H9 (cell line): ENCODE measurements around the gene CCSER2. TPM values are rescaled to one million over a fixed set of nuclear protein-coding genes. Genes with fewer than 3 reads are reported as not detected.

Experiments
- DNase-seq: peaks from one replicate; pipeline ENCODE4 v3.0.0-alpha.2; 2017
- H2AFZ ChIP-seq: one replicate; pipeline ENCODE4 v1.6.1; 2013; ENCODE audit warnings: mild to moderate bottlenecking, low read length, control low read depth, moderate library complexity
- H2AK5ac ChIP-seq: 2 replicates; pipeline ENCODE4 v1.6.1; 2013; ENCODE audit warnings: low read length, control low read depth, mixed read lengths; ENCODE audit not compliant: insufficient read length
- H2BK120ac ChIP-seq: one replicate; pipeline ENCODE4 v1.6.1; 2013; ENCODE audit warnings: low read depth, mild to moderate bottlenecking, low read length, control low read depth, inconsistent platforms; ENCODE audit not compliant: poor library complexity, severe bottlenecking
- H2BK12ac ChIP-seq: 2 replicates; pipeline ENCODE4 v1.6.1; 2013; ENCODE audit warnings: low read length, control low read depth, mixed read lengths, low read depth; ENCODE audit not compliant: insufficient read length
- H2BK15ac ChIP-seq: 2 replicates; pipeline ENCODE4 v1.6.1; 2013; ENCODE audit warnings: low read depth, low read length, control low read depth
- H2BK20ac ChIP-seq: one replicate; pipeline ENCODE4 v1.6.1; 2013; ENCODE audit warnings: low read depth, mild to moderate bottlenecking, low read length, control low read depth, inconsistent platforms; ENCODE audit not compliant: poor library complexity, severe bottlenecking
- H2BK5ac ChIP-seq: 2 replicates; pipeline ENCODE4 v1.6.1; 2013; ENCODE audit warnings: low read length, control low read depth, mixed read lengths; ENCODE audit not compliant: insufficient read length
- H3K14ac ChIP-seq: 2 replicates; pipeline ENCODE4 v1.6.1; 2013; ENCODE audit warnings: low read length, control low read depth; ENCODE audit not compliant: insufficient read depth
- H3K18ac ChIP-seq: 2 replicates; pipeline ENCODE4 v1.6.1; 2013; ENCODE audit warnings: low read depth, mild to moderate bottlenecking, mixed read lengths, low read length, control low read depth; ENCODE audit not compliant: insufficient read length
- H3K23ac ChIP-seq: 2 replicates; pipeline ENCODE4 v1.6.1; 2013; ENCODE audit warnings: low read length, control low read depth, mixed read lengths, low read depth; ENCODE audit not compliant: insufficient read length
- H3K23me2 ChIP-seq: 2 replicates; pipeline ENCODE4 v1.6.1; 2013; ENCODE audit warnings: low read depth, mild to moderate bottlenecking, mixed read lengths, low read length, control low read depth; ENCODE audit not compliant: insufficient read length, poor library complexity, severe bottlenecking
- H3K27ac ChIP-seq: 2 replicates; pipeline ENCODE4 v1.5.1; 2013; ENCODE audit warnings: low read length, control low read depth, mixed read lengths, low read depth; ENCODE audit not compliant: insufficient read length
- H3K27me3 ChIP-seq: 2 replicates; pipeline ENCODE4 v1.6.1; 2013; ENCODE audit warnings: low read length, control low read depth, inconsistent platforms; ENCODE audit not compliant: insufficient read depth
- H3K4ac ChIP-seq: 2 replicates; pipeline ENCODE4 v1.6.1; 2013; ENCODE audit warnings: low read depth, mild to moderate bottlenecking, control low read depth, inconsistent platforms, low read length, moderate library complexity
- H3K4me1 ChIP-seq: 2 replicates; pipeline ENCODE4 v1.6.1; 2013; ENCODE audit warnings: low read length, control low read depth, inconsistent platforms; ENCODE audit not compliant: insufficient read depth
- H3K4me2 ChIP-seq: 2 replicates; pipeline ENCODE4 v1.6.1; 2013; ENCODE audit warnings: low read length, control low read depth, mixed read lengths; ENCODE audit not compliant: insufficient read length, insufficient read depth
- H3K56ac ChIP-seq: 2 replicates; pipeline ENCODE4 v1.6.1; 2013; ENCODE audit warnings: low read depth, mild to moderate bottlenecking, mixed read lengths, low read length, control low read depth; ENCODE audit not compliant: insufficient read length
- H3K79me1 ChIP-seq: 2 replicates; pipeline ENCODE4 v1.6.1; 2013; ENCODE audit warnings: low read depth, mild to moderate bottlenecking, moderate library complexity, low read length, control low read depth, inconsistent platforms; ENCODE audit not compliant: insufficient read depth, poor library complexity, severe bottlenecking
- H3K79me2 ChIP-seq: 2 replicates; pipeline ENCODE4 v1.6.1; 2013; ENCODE audit warnings: low read length, control low read depth, inconsistent platforms; ENCODE audit not compliant: insufficient read depth
- H3K9ac ChIP-seq: 2 replicates; pipeline ENCODE4 v1.6.1; 2013; ENCODE audit warnings: low read length, control low read depth, mixed read lengths; ENCODE audit not compliant: insufficient read length; ENCODE audit errors: extremely low read depth
- H3K9me3 ChIP-seq: one replicate; pipeline ENCODE4 v1.6.1; 2013; ENCODE audit warnings: low read depth, low read length, inconsistent platforms; ENCODE audit not compliant: control insufficient read depth
- H3T11ph ChIP-seq: one replicate; pipeline ENCODE4 v1.6.1; 2013; ENCODE audit warnings: mild to moderate bottlenecking, low read length, control low read depth, inconsistent platforms
- H4K20me1 ChIP-seq: one replicate; pipeline ENCODE4 v1.6.1; 2013; ENCODE audit not compliant: control insufficient read depth, insufficient read length, insufficient read depth
- H4K5ac ChIP-seq: 2 replicates; pipeline ENCODE4 v1.6.1; 2013; ENCODE audit warnings: low read depth, mild to moderate bottlenecking, mixed read lengths, low read length, control low read depth; ENCODE audit not compliant: insufficient read length
- H4K8ac ChIP-seq: replicated peaks from 2 replicates; pipeline ENCODE4 v1.6.1; 2013; ENCODE audit warnings: low read length, control low read depth, mixed read lengths, low read depth; ENCODE audit not compliant: insufficient read length
- H4K91ac ChIP-seq: 2 replicates; pipeline ENCODE4 v1.6.1; 2013; ENCODE audit warnings: low read depth, mild to moderate bottlenecking, moderate library complexity, mixed read lengths, low read length, control low read depth; ENCODE audit not compliant: insufficient read length
- H3K27ac Mint-ChIP-seq, 3 experiments: 2 replicates in 2 of 3; 3 replicates in 1 of 3; pipeline ENCODE4 v1.8.0; 2020 to 2021; ENCODE audit warnings: mixed read lengths in 3 of 3, mild to moderate bottlenecking in 1 of 3, moderate library complexity in 1 of 3
- H3K27me3 Mint-ChIP-seq: 2 replicates; pipeline ENCODE4 v1.8.0; 2021; ENCODE audit warnings: low read depth, mild to moderate bottlenecking, moderate library complexity, mixed read lengths
- H3K36me3 Mint-ChIP-seq, 3 experiments: 2 replicates in 2 of 3; 3 replicates in 1 of 3; pipeline ENCODE4 v1.8.0; 2020 to 2021; ENCODE audit warnings: low read depth in 3 of 3, mixed read lengths in 3 of 3; ENCODE audit not compliant: insufficient read depth in 1 of 3
- H3K4me1 Mint-ChIP-seq, 2 experiments: 2 replicates each; pipeline ENCODE4 v1.8.0; 2020; ENCODE audit warnings: mixed read lengths in 2 of 2
- H3K4me3 Mint-ChIP-seq, 2 experiments: 2 replicates in 1 of 2; 3 replicates in 1 of 2; pipeline ENCODE4 v1.8.0; 2020 to 2021; ENCODE audit warnings: mild to moderate bottlenecking in 2 of 2, mixed read lengths in 2 of 2, moderate library complexity in 1 of 2
- H3K9me3 Mint-ChIP-seq, 2 experiments: 2 replicates in 1 of 2; 3 replicates in 1 of 2; pipeline ENCODE4 v1.8.0; 2020; ENCODE audit warnings: mild to moderate bottlenecking in 2 of 2, mixed read lengths in 2 of 2, moderate library complexity in 1 of 2
- CTCF ChIP-seq: fragments of 200-600 bp; sonication (generic); conservative IDR thresholded peaks from 3 replicates; pipeline ENCODE4 v1.8.0; 2021; ENCODE audit warnings: antibody characterized with exemption, mild to moderate bottlenecking
- WGBS: extraction: QIAGEN DNeasy Blood & Tissue Kit; methylation state at CpG from one replicate; pipeline ENCODE4 v1.1.7; 2013; ENCODE audit warnings: missing lambda C conversion rate, low lambda C conversion rate, mixed read lengths; ENCODE audit not compliant: insufficient read length; ENCODE audit errors: extremely low coverage; 5-methylcytosine and 5-hydroxymethylcytosine counted together
- total RNA-seq: library from RNA; stranded (reverse); gene quantifications from 2 replicates; pipeline ENCODE4 v1.2.1, GENCODE V29; 2021

The CCSER2 gene
- total RNA-seq, 1 experiment from 2014 or later, result 22.2 TPM

- H3K4me1 Mint-ChIP-seq, result peaks cover 25 to 27% of the 10 kb centered on the region in 2 experiments
- WGBS, result no CpG with 5 or more reads among the region's 3 CpGs
- no peak overlapping the region for H3K4me2 ChIP-seq
These were observed 8.8 kb downstream of the CCSER2 start for GRCh38 chr10:84337199-84337598.

More at GRCh38 chr10:84337199-84337598, 8.8 kb downstream of the CCSER2 start:
- Histone ChIP-seq H3K4me1 (peaks cover 14% of the 10 kb centered on the region; the same call in 1 of the 2 replicates), H2BK12ac (no peak overlapping the region), H3K23ac (no peak overlapping the region), H3K18ac (no peak overlapping the region), H4K20me1 (no peaks in the 10 kb centered on the region), H4K8ac (no peak overlapping the region), H3K9me3 (no peaks in the 10 kb centered on the region), H3K14ac (no peak overlapping the region), H3K56ac (no peak overlapping the region), H2BK120ac (no peak overlapping the region), H2AFZ (no peak overlapping the region), H2BK20ac (no peak overlapping the region), H2AK5ac (no peak overlapping the region), H3K9ac (no peak overlapping the region), H3K23me2 (no peaks in the 10 kb centered on the region), H2BK5ac (no peak overlapping the region), H4K91ac (no peak overlapping the region), H3K79me2 (peaks cover 12% of the 10 kb centered on the region; the same call in 1 of the 2 replicates), H2BK15ac (no peak overlapping the region), H3K27ac (no peak overlapping the region), H4K5ac (no peak overlapping the region), H3K79me1 (peaks cover 3% of the 10 kb centered on the region), H3K4ac (no peak overlapping the region), H3K27me3 (no peaks in the 10 kb centered on the region), H3T11ph (no peak overlapping the region)
- no peak overlapping the region for H3K27ac Mint-ChIP-seq
- no peak for TF ChIP-seq CTCF
- no peaks in the 10 kb centered on the region for H3K9me3 Mint-ChIP-seq
- no peaks in the 10 kb centered on the region; a peak in 1 of 7 replicates for H3K36me3 Mint-ChIP-seq
- no peak for DNase-seq
- no peaks in the 10 kb centered on the region for H3K27me3 Mint-ChIP-seq
- no peak overlapping the region for H3K4me3 Mint-ChIP-seq
